ENCODE measurements around the gene MKNK2.

DNA sequence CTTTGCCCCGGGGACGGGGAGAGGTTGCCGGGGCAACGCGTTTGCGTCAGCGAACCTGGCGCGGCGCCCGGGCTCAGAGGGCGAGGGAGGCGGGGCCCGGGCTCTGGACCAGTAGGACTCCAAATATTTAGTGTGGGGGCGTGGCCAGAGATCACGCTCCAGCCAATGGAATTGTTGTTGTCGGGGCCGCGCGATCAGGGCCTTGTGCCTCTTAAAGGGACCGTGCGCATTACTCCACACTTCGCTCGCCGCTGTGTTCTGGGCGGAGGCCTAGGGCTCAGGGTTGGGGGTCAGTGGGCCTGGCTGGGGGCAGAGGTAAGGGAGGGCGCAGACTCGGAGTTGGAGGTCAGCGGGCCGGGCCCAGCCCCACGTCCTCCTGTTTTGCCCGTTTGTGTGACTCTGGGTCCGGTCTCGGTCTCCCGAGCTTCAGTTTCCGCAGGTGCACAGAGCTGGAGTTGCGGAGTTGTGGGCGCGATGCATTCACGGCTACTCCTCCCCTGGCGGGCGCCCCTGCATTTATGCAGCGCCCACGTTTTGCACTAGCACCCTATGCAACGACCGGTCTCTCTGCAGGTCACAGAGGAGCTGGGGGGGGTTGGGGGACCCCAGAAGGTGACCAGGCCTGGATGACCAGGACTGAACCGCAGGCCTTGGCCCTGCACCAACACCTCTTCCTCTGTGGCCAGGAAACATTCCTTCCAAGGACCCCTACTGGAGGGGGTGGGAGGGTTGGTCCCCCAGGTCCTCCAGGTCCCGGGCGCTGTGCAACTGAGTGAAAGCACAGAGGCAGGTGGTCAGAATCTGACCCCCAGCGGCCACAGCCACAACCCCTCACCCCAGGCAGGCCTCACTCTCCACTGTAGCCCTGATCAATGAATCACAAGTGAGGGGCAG, 10.7 kb upstream of the MKNK2 start:
- TF ChIP-seq POLR2A (IDR thresholded peaks at IDR 0.05) (peak in 1 of 2 donors; percentile 62), CTCF (IDR thresholded peaks at IDR 0.05) (no peak)
